SK-N-MC (cell line): Measurements from ENCODE around the gene WWTR1.

Experiments used
- EZH2 ChIP-seq: fragments of 200-600 bp; sonication (generic); IDR thresholded peaks from one replicate; pipeline ENCODE4 v1.6.1; 2017; ENCODE audit warnings: antibody characterized with exemption
- POLR2AphosphoS5 ChIP-seq: IDR thresholded peaks from 2 replicates; pipeline ENCODE4 v1.6.1; 2012; ENCODE audit warnings: mild to moderate bottlenecking, low read depth, low read length, borderline replicate concordance

- TF ChIP-seq EZH2: no peak
- no peak for TF ChIP-seq POLR2AphosphoS5
Observed at GRCh38 chr3:149496891-149497290, 160.9 kb downstream of the WWTR1 start.
